Thoracic aorta (tissue), 2 donors: ENCODE data around the gene NWD2. TPM values are rescaled to one million over a fixed set of nuclear protein-coding genes. Genes with fewer than 3 reads are reported as not detected.

Source experiments
- ATAC-seq: fragments of 150-250 bp; one replicate; pipeline ENCODE4 v1.8.0; 2017; ENCODE audit warnings: low read depth; ENCODE audit not compliant: insufficient number of reproducible peaks, low FRiP score
- DNase-seq: peaks from one replicate; pipeline ENCODE4 v3.0.0-alpha.2; 2020; ENCODE audit warnings: low spot score
- H3K27ac ChIP-seq, 2 donors: fragments of 200-600 bp; sonication (generic); 1 replicate in 1 of 2; 2 replicates in 1 of 2; pipeline ENCODE4 v1.5.1; 2016; ENCODE audit warnings: mild to moderate bottlenecking in 2 of 2, moderate library complexity in 2 of 2
- H3K27me3 ChIP-seq: fragments of 200-600 bp; sonication (generic); replicated peaks from 2 replicates; pipeline ENCODE4 v1.6.0; 2016; ENCODE audit warnings: mild to moderate bottlenecking; ENCODE audit not compliant: insufficient read depth
- H3K36me3 ChIP-seq: fragments of 200-600 bp; sonication (generic); one replicate; pipeline ENCODE4 v1.5.1; 2016
- H3K4me1 ChIP-seq, 2 donors: fragments of 200-600 bp; sonication (generic); 1 replicate in 1 of 2; 2 replicates in 1 of 2; pipeline versions ENCODE4 v1.5.1 to v1.6.0; 2016; ENCODE audit warnings: low read depth in 2 of 2, mild to moderate bottlenecking in 1 of 2; ENCODE audit not compliant: control insufficient read depth in 1 of 2
- H3K4me3 ChIP-seq: fragments of 200-600 bp; sonication (generic); 2 replicates; pipeline ENCODE4 v1.5.1; 2016; ENCODE audit warnings: mild to moderate bottlenecking
- H3K9me3 ChIP-seq: fragments of 200-600 bp; sonication (generic); 2 replicates; pipeline ENCODE4 v1.5.1; 2016
- CTCF ChIP-seq: fragments of 200-600 bp; sonication (generic); IDR thresholded peaks from one replicate; pipeline ENCODE4 v1.5.1; 2019; ENCODE audit warnings: antibody characterized with exemption
- total RNA-seq, 2 donors: library from RNA; depleted of rRNA; stranded (reverse); fragments of >200 nt; gene quantifications; one replicate each; pipeline versions ENCODE4 v1.1.0 to v1.2.3, GENCODE V29; 2016

NWD2 gene
- total RNA-seq, 2 donors from 2014 or later, result not detected

DNA sequence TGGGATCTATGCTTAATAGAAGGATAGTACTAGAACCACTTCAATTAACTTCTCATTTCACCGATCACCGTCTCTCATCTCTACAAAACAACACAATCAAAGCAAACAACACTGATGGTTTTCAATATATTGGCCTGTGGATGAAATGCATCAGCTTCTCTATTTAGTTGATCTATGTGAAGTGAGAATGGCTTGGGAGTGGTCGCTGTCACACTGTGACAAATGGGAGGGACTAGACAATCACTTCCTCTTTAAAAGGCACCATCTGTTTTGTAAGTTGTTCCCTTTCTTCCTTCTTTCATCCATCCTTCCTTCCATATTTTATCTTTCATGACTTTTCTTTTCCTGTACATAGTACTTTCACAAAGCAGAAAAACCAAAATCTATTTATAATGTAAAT lies 23.9 kb upstream of the NWD2 start:
- Histone ChIP-seq H3K27me3 (no peaks in the 10 kb centered on the region), H3K4me1 (no peaks in the 10 kb centered on the region), H3K9me3 (no peaks in the 10 kb centered on the region), H3K36me3 (no peaks in the 10 kb centered on the region), H3K4me3 (no peak overlapping the region), H3K27ac (no peak overlapping the region)
- TF ChIP-seq CTCF, result no peak
- DNase-seq (no peak), ATAC-seq (no peak)

GRCh38 chr4:37223732-37224131 lies 20.8 kb upstream of the NWD2 start:
- ATAC-seq, result no peak
- Histone ChIP-seq H3K9me3 (no peaks in the 10 kb centered on the region), H3K27me3 (no peaks in the 10 kb centered on the region), H3K4me3 (no peak overlapping the region), H3K36me3 (no peaks in the 10 kb centered on the region), H3K4me1 (no peaks in the 10 kb centered on the region), H3K27ac (no peak overlapping the region)
- no peak for TF ChIP-seq CTCF
- no peak for DNase-seq

DNA sequence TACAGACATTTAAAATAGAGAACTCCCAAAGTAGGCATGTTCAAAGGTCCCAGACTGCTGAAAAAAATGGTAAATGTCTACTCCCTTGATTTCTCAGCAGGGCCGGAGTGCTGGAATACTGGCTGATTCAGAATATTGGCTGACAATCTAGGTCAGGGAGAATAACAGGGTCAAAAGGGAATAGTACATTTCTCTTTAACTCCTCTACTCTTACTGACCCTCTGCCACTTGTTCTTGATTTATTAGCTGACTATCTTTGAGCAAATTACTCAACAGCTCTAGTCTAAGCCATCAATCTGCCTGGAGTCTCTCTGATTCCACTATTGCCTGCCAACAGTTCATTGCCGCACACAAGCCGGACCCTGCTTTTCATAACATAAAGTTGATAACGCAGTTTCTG lies 19.7 kb upstream of the NWD2 start:
- Histone ChIP-seq H3K27ac (no peak overlapping the region), H3K27me3 (no peaks in the 10 kb centered on the region), H3K4me1 (no peaks in the 10 kb centered on the region), H3K36me3 (no peaks in the 10 kb centered on the region), H3K9me3 (no peaks in the 10 kb centered on the region), H3K4me3 (no peak overlapping the region)
- ATAC-seq (no peak), DNase-seq (no peak)
- no peak for TF ChIP-seq CTCF

DNA sequence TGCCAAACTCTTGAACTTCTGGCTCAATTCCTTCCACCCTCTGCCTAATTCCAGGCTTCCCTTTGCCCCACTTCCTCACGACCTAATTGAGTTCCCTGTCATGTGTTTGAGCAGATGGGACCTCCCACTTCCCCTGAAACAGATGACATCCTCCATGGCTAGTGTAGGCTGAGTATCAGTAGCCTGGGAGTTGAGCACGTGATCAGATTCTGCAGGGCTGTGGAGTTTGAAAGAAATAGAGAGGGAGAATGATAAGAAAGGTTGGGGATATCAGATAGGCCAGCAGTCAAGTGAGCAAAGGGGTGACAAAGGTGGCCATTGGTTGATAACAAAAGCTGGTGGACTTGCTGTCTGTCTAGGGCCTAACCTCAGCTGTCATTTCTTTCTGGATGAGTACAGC lies 18.8 kb upstream of the NWD2 start:
- no peaks in the 10 kb centered on the region for H3K27me3 ChIP-seq
- no peak overlapping the region for H3K27ac ChIP-seq
- no peak for TF ChIP-seq CTCF
- H3K9me3 ChIP-seq, result no peaks in the 10 kb centered on the region
- H3K4me1 ChIP-seq, result no peaks in the 10 kb centered on the region
- ATAC-seq, result no peak
- no peak overlapping the region for H3K4me3 ChIP-seq
- no peaks in the 10 kb centered on the region for H3K36me3 ChIP-seq
- DNase-seq, result no peak

GRCh38 chr4:37232315-37232714 lies 12.2 kb upstream of the NWD2 start:
- Histone ChIP-seq H3K9me3 (no peaks in the 10 kb centered on the region), H3K27me3 (no peaks in the 10 kb centered on the region), H3K4me3 (no peak overlapping the region), H3K27ac (no peak overlapping the region), H3K4me1 (no peaks in the 10 kb centered on the region), H3K36me3 (no peaks in the 10 kb centered on the region)
- ATAC-seq (no peak), DNase-seq (no peak)
- TF ChIP-seq CTCF, result no peak
